B cell (primary cell): ENCODE measurements around the gene GMPS. TPM values are rescaled to one million over a fixed set of nuclear protein-coding genes. Genes with fewer than 3 reads are reported as not detected.

Experiments
- ATAC-seq: fragments of 200-7000 bp; cut with Tn5 transposase; one replicate; pipeline ENCODE4 v1.10.0; 2021; ENCODE audit warnings: low read depth, mild to moderate bottlenecking, moderate number of reproducible peaks, moderate library complexity
- CTCF ChIA-PET: fragments of 350-600 bp; sonication (Branson Sonifier 250); formaldehyde crosslinking; loops from one replicate; lab custom pipeline; 2021; ENCODE audit warnings: antibody characterized with exemption, inconsistent platforms; lab: Charles Lee
- POLR2A ChIA-PET: fragments of 350-600 bp; sonication (Branson Sonifier 250); formaldehyde crosslinking; loops from one replicate; lab custom pipeline; 2021; ENCODE audit warnings: antibody characterized with exemption; lab: Charles Lee
- DNase-seq: peaks from one replicate; pipeline ENCODE4 v3.0.0; 2013
- H2AFZ ChIP-seq: 2 replicates; pipeline ENCODE4 v1.6.1; 2012; ENCODE audit warnings: mild to moderate bottlenecking, low read depth, low read length; ENCODE audit not compliant: insufficient read depth, poor library complexity, severe bottlenecking
- H3K27ac ChIP-seq, 2 donors: 1 replicate in 1 of 2; 2 replicates in 1 of 2; pipeline ENCODE4 v1.5.1; 2012 to 2013; ENCODE audit warnings: low read length in 2 of 2, mild to moderate bottlenecking in 2 of 2, moderate library complexity in 1 of 2
- H3K27me3 ChIP-seq, 4 experiments: fragments of 200-600 bp in 1 of 4; sonication (generic) in 1 of 4; replicated peaks in 1 of 4; 1 replicate in 2 of 4; 2 replicates in 2 of 4; pipeline versions ENCODE4 v1.6.1 to v1.7.0; 2013 to 2016; ENCODE audit warnings: low read length in 3 of 4, mild to moderate bottlenecking in 2 of 4, mixed read lengths in 1 of 4, moderate library complexity in 1 of 4; ENCODE audit not compliant: insufficient read depth in 4 of 4, control insufficient read depth in 3 of 4; ENCODE audit errors: control extremely low read depth in 1 of 4
- H3K36me3 ChIP-seq, 2 experiments: replicated peaks in 1 of 2; 1 replicate in 1 of 2; 2 replicates in 1 of 2; pipeline versions ENCODE4 v1.6.1 to v1.7.1; 2013; ENCODE audit warnings: low read length in 1 of 2; ENCODE audit not compliant: insufficient read depth in 2 of 2, control insufficient read depth in 1 of 2; ENCODE audit errors: control extremely low read depth in 1 of 2, extremely low read depth in 1 of 2
- H3K4me1 ChIP-seq, 2 donors: fragments of 200-600 bp in 1 of 2; sonication (generic) in 1 of 2; 1 replicate in 1 of 2; 2 replicates in 1 of 2; pipeline versions ENCODE4 v1.5.1 to v1.6.1; 2013 to 2017; ENCODE audit warnings: low read length in 2 of 2; ENCODE audit not compliant: control insufficient read depth in 2 of 2, insufficient read depth in 2 of 2
- H3K4me2 ChIP-seq: replicated peaks from 2 replicates; pipeline ENCODE3; 2012; ENCODE audit warnings: mild to moderate bottlenecking, low read depth, low read length; ENCODE audit not compliant: poor library complexity, severe bottlenecking
- H3K4me3 ChIP-seq, 5 experiments: fragments of 200-600 bp in 1 of 5; sonication (generic) in 1 of 5; 1 replicate in 3 of 5; 2 replicates in 2 of 5; pipeline versions ENCODE4 v1.5.1 to v1.7.0; 2011 to 2016; ENCODE audit warnings: low read length in 4 of 5, mild to moderate bottlenecking in 4 of 5, low read depth in 2 of 5, control low read depth in 1 of 5, moderate library complexity in 1 of 5; ENCODE audit not compliant: insufficient read depth in 1 of 5; ENCODE audit errors: control extremely low read depth in 1 of 5, extremely low read depth in 1 of 5
- H3K79me2 ChIP-seq: fragments of 200-600 bp; sonication (generic); one replicate; pipeline ENCODE4 v1.6.0; 2016; ENCODE audit warnings: low read length; ENCODE audit not compliant: control insufficient read depth, insufficient read depth
- H3K9ac ChIP-seq: fragments of 200-600 bp; sonication (generic); 2 replicates; pipeline ENCODE4 v1.6.1; 2017; ENCODE audit warnings: mild to moderate bottlenecking, low read length, moderate library complexity
- H3K9me3 ChIP-seq, 3 donors: one replicate each; pipeline versions ENCODE4 v1.6.1 to v1.7.1; 2013; ENCODE audit warnings: low read length in 2 of 3; ENCODE audit not compliant: control insufficient read depth in 2 of 3, insufficient read depth in 1 of 3; ENCODE audit errors: control extremely low read depth in 1 of 3
- H4K20me1 ChIP-seq: 2 replicates; pipeline ENCODE4 v1.6.0; 2012; ENCODE audit warnings: mild to moderate bottlenecking, low read length; ENCODE audit not compliant: insufficient read depth, control insufficient read depth, poor library complexity, severe bottlenecking
- H3K27ac Mint-ChIP-seq: one replicate; pipeline ENCODE4 v1.8.0; 2021; ENCODE audit warnings: mixed read lengths
- H3K27me3 Mint-ChIP-seq: one replicate; pipeline ENCODE4 v1.8.0; 2021; ENCODE audit warnings: mixed read lengths
- H3K4me1 Mint-ChIP-seq: one replicate; pipeline ENCODE4 v1.8.0; 2021; ENCODE audit warnings: mixed read lengths
- H3K4me3 Mint-ChIP-seq: one replicate; pipeline ENCODE4 v1.8.0; 2021; ENCODE audit warnings: mixed read lengths
- H3K9me3 Mint-ChIP-seq: one replicate; pipeline ENCODE4 v1.8.0; 2022; ENCODE audit warnings: mixed read lengths; ENCODE audit not compliant: insufficient read depth
- EZH2 ChIP-seq: IDR thresholded peaks from 2 replicates; pipeline ENCODE4 v1.6.1; 2012; ENCODE audit warnings: borderline replicate concordance, low read depth, mild to moderate bottlenecking, moderate library complexity, low read length; ENCODE audit not compliant: insufficient read depth, poor library complexity, severe bottlenecking
- WGBS: methylation state at CpG from one replicate; pipeline ENCODE4 v1.1.5; 2013; ENCODE audit warnings: missing lambda C conversion rate; ENCODE audit not compliant: insufficient coverage; 5-methylcytosine and 5-hydroxymethylcytosine counted together
- intact Hi-C: fragments of 100-400 bp; cut with micrococcal nuclease; formaldehyde crosslinking; loops from one replicate; pipeline ENCODE4 v1.10.0; 2022
- polyA plus RNA-seq: library from polyadenylated mRNA; depleted of rRNA; stranded (reverse); fragments of >200 nt; gene quantifications from 2 replicates; pipeline ENCODE4 v1.2.3, GENCODE V29; 2012
- total RNA-seq, 2 donors: library from RNA; stranded (reverse); fragments of 120-200 nt in 1 of 2; gene quantifications; 1 replicate in 1 of 2; 2 replicates in 1 of 2; pipeline versions ENCODE4 v1.2.3 to v1.2.4, GENCODE V29; 2013 to 2022
- TF ChIP-seq, protein P1 (sequence below): fragments of 200-600 bp; IDR thresholded peaks from one replicate; pipeline ENCODE4 v1.8.0; 2022; ENCODE audit warnings: antibody characterized with exemption, mild to moderate bottlenecking

The GMPS gene
- total and polyA plus RNA-seq, 2 donors (not counting 1 experiment from before 2014, with no cell fraction given): 12.0 to 30.8 TPM

DNA sequence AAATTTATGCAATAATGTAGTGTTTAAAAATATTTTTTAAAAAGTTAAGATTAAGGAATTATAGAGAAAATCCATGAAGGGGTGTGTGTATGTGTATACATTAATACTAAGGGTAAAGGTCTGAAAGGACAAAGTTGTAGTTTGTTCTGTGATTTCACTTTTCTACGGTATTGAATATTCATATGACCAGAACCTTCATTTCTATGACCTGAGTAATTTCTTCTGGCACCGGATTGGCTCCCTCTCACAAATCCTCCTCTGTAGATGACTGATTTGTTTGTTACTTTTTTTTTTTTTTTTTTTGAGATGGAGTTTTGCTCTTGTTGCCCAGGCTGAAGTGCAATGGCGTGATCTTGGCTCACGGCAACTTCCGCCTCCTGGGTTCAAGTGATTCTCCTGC is 20.9 kb downstream of the GMPS start:
- Histone ChIP-seq H4K20me1 (peaks cover 25% of the 10 kb centered on the region), H3K4me3 (no peak overlapping the region), H3K79me2 (peaks cover 55% of the 10 kb centered on the region), H3K9me3 (no peaks in the 10 kb centered on the region), H3K4me1 (no peaks in the 10 kb centered on the region), H2AFZ (no peak overlapping the region), H3K36me3 (peaks cover 3 to 10% of the 10 kb centered on the region in 2 experiments), H3K4me2 (no peak overlapping the region), H3K9ac (no peak overlapping the region), H3K27ac (no peak overlapping the region), H3K27me3 (no peaks in the 10 kb centered on the region)
- no peaks in the 10 kb centered on the region for H3K27me3 Mint-ChIP-seq
- no peaks in the 10 kb centered on the region for H3K9me3 Mint-ChIP-seq
- ChIA-PET CTCF (no interaction called here), POLR2A (no interaction called here)
- WGBS: 100% methylated on average over 3 of the region's 5 CpGs
- H3K4me3 Mint-ChIP-seq: no peak overlapping the region
- TF ChIP-seq EZH2: no peak
- TF ChIP-seq, protein P1, sequence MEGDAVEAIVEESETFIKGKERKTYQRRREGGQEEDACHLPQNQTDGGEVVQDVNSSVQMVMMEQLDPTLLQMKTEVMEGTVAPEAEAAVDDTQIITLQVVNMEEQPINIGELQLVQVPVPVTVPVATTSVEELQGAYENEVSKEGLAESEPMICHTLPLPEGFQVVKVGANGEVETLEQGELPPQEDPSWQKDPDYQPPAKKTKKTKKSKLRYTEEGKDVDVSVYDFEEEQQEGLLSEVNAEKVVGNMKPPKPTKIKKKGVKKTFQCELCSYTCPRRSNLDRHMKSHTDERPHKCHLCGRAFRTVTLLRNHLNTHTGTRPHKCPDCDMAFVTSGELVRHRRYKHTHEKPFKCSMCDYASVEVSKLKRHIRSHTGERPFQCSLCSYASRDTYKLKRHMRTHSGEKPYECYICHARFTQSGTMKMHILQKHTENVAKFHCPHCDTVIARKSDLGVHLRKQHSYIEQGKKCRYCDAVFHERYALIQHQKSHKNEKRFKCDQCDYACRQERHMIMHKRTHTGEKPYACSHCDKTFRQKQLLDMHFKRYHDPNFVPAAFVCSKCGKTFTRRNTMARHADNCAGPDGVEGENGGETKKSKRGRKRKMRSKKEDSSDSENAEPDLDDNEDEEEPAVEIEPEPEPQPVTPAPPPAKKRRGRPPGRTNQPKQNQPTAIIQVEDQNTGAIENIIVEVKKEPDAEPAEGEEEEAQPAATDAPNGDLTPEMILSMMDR: no peak
- no peak overlapping the region for H3K27ac Mint-ChIP-seq
- intact Hi-C loops: no loop called here
- no peak for DNase-seq
- ATAC-seq: no peak
- H3K4me1 Mint-ChIP-seq: peaks cover 26% of the 10 kb centered on the region

DNA sequence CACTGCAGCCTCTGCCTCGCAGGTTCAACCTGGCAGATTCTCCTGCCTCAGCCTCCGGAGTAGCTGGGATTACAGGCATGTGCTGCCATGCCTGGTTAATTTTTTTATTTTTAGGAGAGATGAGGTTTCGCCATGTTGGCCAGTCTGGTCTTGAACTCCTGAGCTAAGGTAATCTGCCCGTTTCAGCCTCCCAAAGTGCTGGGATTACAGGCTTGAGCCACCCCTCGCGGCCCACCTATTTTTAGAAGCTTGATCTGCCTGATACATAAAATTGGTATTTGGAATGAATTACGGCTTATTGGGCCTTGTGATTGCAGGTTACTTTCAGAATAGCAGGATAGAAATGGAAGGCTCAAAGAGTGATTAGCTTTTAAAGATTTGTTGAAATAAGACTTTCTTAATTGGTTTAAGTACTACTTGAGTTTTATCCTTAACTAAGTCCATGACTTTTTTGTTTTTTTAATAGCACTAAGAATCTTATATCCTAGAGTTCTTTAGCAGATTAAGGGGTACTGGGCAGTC is 25.0 kb downstream of the GMPS start:
- DNase-seq (no peak), ATAC-seq (no peak)
- no peaks in the 10 kb centered on the region for H3K9me3 ChIP-seq
- TF ChIP-seq, protein P1: no peak
- TF ChIP-seq EZH2: no peak
- no peaks in the 10 kb centered on the region for H3K27me3 ChIP-seq
- WGBS: 100% methylated on average over 6 of the region's 7 CpGs
- Mint-ChIP-seq H3K27me3 (no peaks in the 10 kb centered on the region), H3K27ac (no peak overlapping the region), H3K9me3 (no peaks in the 10 kb centered on the region), H3K4me1 (peaks cover 7% of the 10 kb centered on the region), H3K4me3 (no peak overlapping the region)
- H3K4me3 ChIP-seq: no peak overlapping the region
- peaks cover 6% of the 10 kb centered on the region for H4K20me1 ChIP-seq
- intact Hi-C loops: no loop called here
- no peak overlapping the region for H2AFZ ChIP-seq
- POLR2A ChIA-PET: no interaction called here
- peaks cover 15 to 36% of the 10 kb centered on the region in 2 experiments for H3K36me3 ChIP-seq
- H3K27ac ChIP-seq: no peak overlapping the region
- H3K4me1 ChIP-seq: no peaks in the 10 kb centered on the region
- CTCF ChIA-PET: interaction anchor here (0.7 kb wide), 1 partner anchor 174 kb away, joined by 3 read pairs; no protein-coding TSS in a partner anchor
- H3K4me2 ChIP-seq: no peak overlapping the region
- H3K79me2 ChIP-seq: peaks cover 15% of the 10 kb centered on the region
- no peak overlapping the region for H3K9ac ChIP-seq
